BLaER1 treated with 17β-estradiol and CSF1 and Interleukin-3, amounts not matched to agents 10 nM and 100 nM (cell line): Measurements from ENCODE around the gene KRTAP4-11.
"Not testable (repeated sequence)": the region's sequence is repeated elsewhere in the genome, so short reads cannot be mapped to it uniquely, and the experiment has no call there.

ENCODE experiments used
- H3K27ac ChIP-seq, 11 experiments: shearing (Covaris generic); formaldehyde crosslinking; 2 replicates each; pipeline ENCODE4 v1.8.1; 2022
- H3K27me3 ChIP-seq, 11 experiments: shearing (Covaris generic); formaldehyde crosslinking; 2 replicates each; pipeline ENCODE4 v1.8.1; 2022
- H3K36me3 ChIP-seq, 11 experiments: shearing (Covaris generic); formaldehyde crosslinking; 2 replicates each; pipeline ENCODE4 v1.8.1; 2022
- H3K4me1 ChIP-seq, 10 experiments: shearing (Covaris generic); formaldehyde crosslinking; 2 replicates each; pipeline ENCODE4 v1.8.1; 2022
- H3K4me2 ChIP-seq, 11 experiments: shearing (Covaris generic); formaldehyde crosslinking; 2 replicates each; pipeline ENCODE4 v1.8.1; 2022
- H3K4me3 ChIP-seq, 10 experiments: shearing (Covaris generic); formaldehyde crosslinking; 2 replicates each; pipeline ENCODE4 v1.8.1; 2022
- H3K9ac ChIP-seq, 11 experiments: shearing (Covaris generic); formaldehyde crosslinking; 2 replicates each; pipeline ENCODE4 v1.8.1; 2022
- H3K9me3 ChIP-seq, 11 experiments: shearing (Covaris generic); formaldehyde crosslinking; replicated peaks in 1 of 11; 2 replicates each; pipeline ENCODE4 v1.8.1; 2022
- H4K20me1 ChIP-seq, 11 experiments: shearing (Covaris generic); formaldehyde crosslinking; 2 replicates each; pipeline ENCODE4 v1.8.1; 2022
- Cebpa-rat ChIP-seq, 11 experiments: shearing (Covaris generic); IDR thresholded peaks; 2 replicates each; pipeline ENCODE4 v1.8.1; 2022

KRTAP4-11 gene

GRCh38 chr17:41098481-41098880, 19.7 kb downstream of the KRTAP4-11 start:
- no peak overlapping the region for H3K27ac ChIP-seq
- H3K4me2 ChIP-seq: no peak overlapping the region
- no peaks in the 10 kb centered on the region for H3K36me3 ChIP-seq
- no peaks in the 10 kb centered on the region for H3K27me3 ChIP-seq
- no peak overlapping the region for H3K9ac ChIP-seq
- TF ChIP-seq Cebpa-rat (IDR thresholded peaks at IDR 0.05): no peak
- no peaks in the 10 kb centered on the region for H4K20me1 ChIP-seq
- peaks cover 9 to 11% (median 11%) of the 10 kb centered on the region in 10 experiments for H3K4me1 ChIP-seq
- no peak overlapping the region for H3K4me3 ChIP-seq
- H3K9me3 ChIP-seq: peaks cover 8 to 13% (median 10%) of the 10 kb centered on the region in 11 experiments

- Histone ChIP-seq H3K4me1 (peaks cover 9 to 11% (median 11%) of the 10 kb centered on the region in 10 experiments), H3K4me3 (no peak within 1 kb of the TSS), H3K9ac (no peak within 1 kb of the TSS), H3K27me3 (no peaks in the 10 kb centered on the region), H3K9me3 (peaks cover 13 to 17% (median 14%) of the 10 kb centered on the region in 11 experiments), H3K36me3 (no peaks in the 10 kb centered on the region), H3K27ac (no peak within 1 kb of the TSS), H3K4me2 (no peak within 1 kb of the TSS), H4K20me1 (no peaks in the 10 kb centered on the region)
- TF ChIP-seq Cebpa-rat (IDR thresholded peaks at IDR 0.05): no peak
These were observed 20.1 kb downstream of the KRTAP4-11 start, which contains the start of gene KRTAP4-8 for GRCh38 chr17:41098042-41098441. KRTAP4-8 (minus strand) TSS chr17:41098142; CDS start chr17:41098084, 58 bp downstream.

- no peak for TF ChIP-seq Cebpa-rat (IDR thresholded peaks at IDR 0.05)
These were observed 22.1 kb downstream of the KRTAP4-11 start for GRCh38 chr17:41096055-41096454.

GRCh38 chr17:41088760-41089352, 29.3 kb downstream of the KRTAP4-11 start:
- not testable (repeated sequence) for H3K4me1 ChIP-seq, H3K9ac ChIP-seq, H4K20me1 ChIP-seq, H3K27me3 ChIP-seq, H3K4me2 ChIP-seq, H3K27ac ChIP-seq, H3K36me3 ChIP-seq, H3K4me3 ChIP-seq
- H3K9me3 ChIP-seq: peaks cover 14 to 29% (median 24%) of the 10 kb centered on the region in 11 experiments

More at GRCh38 chr17:41096055-41096454, 22.1 kb downstream of the KRTAP4-11 start:
- Histone ChIP-seq H3K4me1 (peaks cover 9 to 11% (median 11%) of the 10 kb centered on the region in 10 experiments), H3K36me3 (no peaks in the 10 kb centered on the region), H3K9ac (no peak overlapping the region), H4K20me1 (no peaks in the 10 kb centered on the region), H3K4me2 (no peak overlapping the region), H3K4me3 (no peak overlapping the region), H3K9me3 (peaks cover 19 to 35% (median 29%) of the 10 kb centered on the region in 11 experiments), H3K27ac (no peak overlapping the region), H3K27me3 (no peaks in the 10 kb centered on the region)

GRCh38 chr17:41084100-41084856, 33.9 kb downstream of the KRTAP4-11 start, which contains the start of gene KRTAP4-7:
KRTAP4-7 (plus strand) TSS chr17:41084150; CDS start chr17:41084207, 57 bp downstream.
- not testable (repeated sequence) for H3K4me3 ChIP-seq, H3K27ac ChIP-seq, H3K9me3 ChIP-seq

GRCh38 chr17:41083427-41083826, 34.7 kb downstream of the KRTAP4-11 start:
- H3K9ac ChIP-seq: not testable (repeated sequence)

More at GRCh38 chr17:41084100-41084856, 33.9 kb downstream of the KRTAP4-11 start, which contains the start of gene KRTAP4-7:
- H4K20me1 ChIP-seq, H3K4me2 ChIP-seq, H3K36me3 ChIP-seq, H3K4me1 ChIP-seq, H3K9ac ChIP-seq, H3K27me3 ChIP-seq: not testable (repeated sequence)

GRCh38 chr17:41082626-41083025, 35.5 kb downstream of the KRTAP4-11 start:
- no peaks in the 10 kb centered on the region for H4K20me1 ChIP-seq
- H3K36me3 ChIP-seq: no peaks in the 10 kb centered on the region
- TF ChIP-seq Cebpa-rat (IDR thresholded peaks at IDR 0.05): no peak
- H3K9ac ChIP-seq: no peak overlapping the region
- no peak overlapping the region for H3K4me2 ChIP-seq
- no peak overlapping the region for H3K4me3 ChIP-seq
- H3K27me3 ChIP-seq: no peaks in the 10 kb centered on the region
- no peaks in the 10 kb centered on the region for H3K4me1 ChIP-seq
- H3K27ac ChIP-seq: no peak overlapping the region
- no peaks in the 10 kb centered on the region for H3K9me3 ChIP-seq

More at GRCh38 chr17:41083427-41083826, 34.7 kb downstream of the KRTAP4-11 start:
- H3K4me3 ChIP-seq, H3K9me3 ChIP-seq, H3K27ac ChIP-seq, H3K27me3 ChIP-seq, H3K4me2 ChIP-seq, H4K20me1 ChIP-seq, H3K4me1 ChIP-seq, H3K36me3 ChIP-seq: not testable (repeated sequence)

- no peak overlapping the region for H3K27ac ChIP-seq
- H4K20me1 ChIP-seq: no peaks in the 10 kb centered on the region
- no peaks in the 10 kb centered on the region for H3K27me3 ChIP-seq
- H3K36me3 ChIP-seq: no peaks in the 10 kb centered on the region
- H3K9ac ChIP-seq: no peak overlapping the region
- H3K4me1 ChIP-seq: no peaks in the 10 kb centered on the region
- H3K4me2 ChIP-seq: no peak overlapping the region
- no peak overlapping the region for H3K4me3 ChIP-seq
- peaks cover 0 to 10% (median 0%) of the 10 kb centered on the region in 11 experiments; a peak in 2 of 22 replicates for H3K9me3 ChIP-seq
- TF ChIP-seq Cebpa-rat (IDR thresholded peaks at IDR 0.05): no peak
These were observed 41.4 kb downstream of the KRTAP4-11 start for GRCh38 chr17:41076788-41077187.

- no peaks in the 10 kb centered on the region for H3K36me3 ChIP-seq
- H3K9ac ChIP-seq: no peak overlapping the region
- H3K4me2 ChIP-seq: no peak overlapping the region
- TF ChIP-seq Cebpa-rat (IDR thresholded peaks at IDR 0.05): no peak
- H3K9me3 ChIP-seq: peaks cover 0 to 10% (median 0%) of the 10 kb centered on the region in 11 experiments; a peak in 2 of 22 replicates
- H3K27ac ChIP-seq: no peak overlapping the region
- no peaks in the 10 kb centered on the region for H3K27me3 ChIP-seq
- no peaks in the 10 kb centered on the region for H3K4me1 ChIP-seq
- no peak overlapping the region for H3K4me3 ChIP-seq
- H4K20me1 ChIP-seq: no peaks in the 10 kb centered on the region
These were observed 44.5 kb downstream of the KRTAP4-11 start for GRCh38 chr17:41073676-41074075.
